Measurements from ENCODE around the gene GAL3ST1. TPM values are rescaled to one million over a fixed set of nuclear protein-coding genes. Genes with fewer than 3 reads are reported as not detected.
"Not testable (repeated sequence)": the region's sequence is repeated elsewhere in the genome, so short reads cannot be mapped to it uniquely, and the experiment has no call there.

The GAL3ST1 gene
- polyA plus RNA-seq, 4 donors: 11.1 to 89.5 (median 50.8) TPM

GRCh38 chr22:30604723-30605122, 30.3 kb upstream of the GAL3ST1 start:
- no peak overlapping the region for H3K4me3 ChIP-seq (ENCODE audit: low read depth in 1 of 3, low read length in 3 of 3)
- DNase-seq (no peak), FAIRE-seq (no peak)
- H3K27me3 ChIP-seq (ENCODE audit: control insufficient read depth in 3 of 3, insufficient read depth in 3 of 3, low read length in 3 of 3): no peaks in the 10 kb centered on the region
- 85 to 98% (median 87%) methylated on average over 2 of the region's 2 CpGs for WGBS, 3 donors
- H3K4me1 ChIP-seq (ENCODE audit: control insufficient read depth in 3 of 3, insufficient read depth in 2 of 3, low read depth in 1 of 3, low read length in 2 of 3): peaks cover 6 to 37% (median 10%) of the 10 kb centered on the region in 3 donors
- H3K36me3 ChIP-seq (ENCODE audit: control insufficient read depth in 3 of 3, insufficient read depth in 2 of 3, low read depth in 1 of 3, low read length in 3 of 3): no peaks in the 10 kb centered on the region
- H3K27ac ChIP-seq (ENCODE audit: low read depth in 1 of 3, low read length in 2 of 3): no peak overlapping the region
- H3K9me3 ChIP-seq (ENCODE audit: control insufficient read depth in 2 of 2, insufficient read depth in 1 of 2, low read depth in 1 of 2, low read length in 1 of 2): no peaks in the 10 kb centered on the region

- FAIRE-seq (no peak), DNase-seq (no peak)
- no peak overlapping the region for H3K4me3 ChIP-seq (ENCODE audit: low read depth in 1 of 3, low read length in 3 of 3)
- H3K36me3 ChIP-seq (ENCODE audit: control insufficient read depth in 3 of 3, insufficient read depth in 2 of 3, low read depth in 1 of 3, low read length in 3 of 3): no peaks in the 10 kb centered on the region
- H3K4me1 ChIP-seq (ENCODE audit: control insufficient read depth in 3 of 3, insufficient read depth in 2 of 3, low read depth in 1 of 3, low read length in 2 of 3): peaks cover 6 to 28% (median 9%) of the 10 kb centered on the region in 3 donors
- WGBS, 3 donors: 75 to 83% (median 78%) methylated on average over 3 of the region's 3 CpGs
- no peak overlapping the region for H3K27ac ChIP-seq (ENCODE audit: low read depth in 1 of 3, low read length in 2 of 3)
- H3K27me3 ChIP-seq (ENCODE audit: control insufficient read depth in 3 of 3, insufficient read depth in 3 of 3, low read length in 3 of 3): no peaks in the 10 kb centered on the region
- H3K9me3 ChIP-seq (ENCODE audit: control insufficient read depth in 2 of 2, insufficient read depth in 1 of 2, low read depth in 1 of 2, low read length in 1 of 2): no peaks in the 10 kb centered on the region
These were observed 29.3 kb upstream of the GAL3ST1 start for GRCh38 chr22:30603801-30604200.

- Histone ChIP-seq H3K4me1 (ENCODE audit: control insufficient read depth in 3 of 3, insufficient read depth in 2 of 3, low read depth in 1 of 3, low read length in 2 of 3) (peaks cover 0 to 11% (median 0%) of the 10 kb centered on the region in 3 donors), H3K27me3 (ENCODE audit: control insufficient read depth in 3 of 3, insufficient read depth in 3 of 3, low read length in 3 of 3) (no peaks in the 10 kb centered on the region), H3K36me3 (ENCODE audit: control insufficient read depth in 3 of 3, insufficient read depth in 2 of 3, low read depth in 1 of 3, low read length in 3 of 3) (no peaks in the 10 kb centered on the region), H3K27ac (ENCODE audit: low read depth in 1 of 3, low read length in 2 of 3) (no peak overlapping the region), H3K4me3 (ENCODE audit: low read depth in 1 of 3, low read length in 3 of 3) (no peak overlapping the region), H3K9me3 (ENCODE audit: control insufficient read depth in 2 of 2, insufficient read depth in 1 of 2, low read depth in 1 of 2, low read length in 1 of 2) (no peaks in the 10 kb centered on the region)
- 42 to 50% (median 46%) methylated on average over 3 of the region's 3 CpGs for WGBS, 3 donors
- peak; percentile 54 to 64 for DNase-seq
- FAIRE-seq: no peak
These were observed 27.6 kb upstream of the GAL3ST1 start for GRCh38 chr22:30602049-30602448.

GRCh38 chr22:30601464-30601863, 27.0 kb upstream of the GAL3ST1 start:
- WGBS, 3 donors: 19 to 56% (median 36%) methylated on average over 5 of the region's 5 CpGs
- no peak for FAIRE-seq

DNA sequence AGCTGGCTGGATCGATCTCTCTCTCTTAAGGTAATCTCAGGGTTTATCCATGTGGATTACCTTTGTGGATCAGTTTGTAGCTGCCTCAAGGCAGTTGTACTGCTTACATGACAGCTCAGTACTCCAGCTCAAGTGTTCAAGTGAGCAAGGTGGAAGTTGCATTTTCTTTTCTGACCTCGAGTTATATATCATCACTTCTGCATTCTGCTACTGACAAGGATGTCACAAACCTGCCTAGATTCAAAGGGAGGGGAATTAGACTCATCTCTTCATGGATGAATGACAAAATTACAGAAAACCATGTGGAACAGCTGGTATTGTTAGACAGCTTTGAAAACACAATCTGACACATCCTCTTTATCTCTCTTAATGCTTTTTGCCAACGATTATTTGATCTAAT, 26.5 kb upstream of the GAL3ST1 start:
- no peak for FAIRE-seq
- no peak for DNase-seq
- 42 to 49% (median 43%) methylated on average over 3 of the region's 3 CpGs for WGBS, 3 donors
- H3K27me3 ChIP-seq (ENCODE audit: control insufficient read depth in 3 of 3, insufficient read depth in 3 of 3, low read length in 3 of 3): no peaks in the 10 kb centered on the region
- peaks cover 0 to 6% (median 0%) of the 10 kb centered on the region in 3 donors for H3K4me1 ChIP-seq (ENCODE audit: control insufficient read depth in 3 of 3, insufficient read depth in 2 of 3, low read depth in 1 of 3, low read length in 2 of 3)
- no peaks in the 10 kb centered on the region for H3K9me3 ChIP-seq (ENCODE audit: control insufficient read depth in 2 of 2, insufficient read depth in 1 of 2, low read depth in 1 of 2, low read length in 1 of 2)
- no peak overlapping the region for H3K27ac ChIP-seq (ENCODE audit: low read depth in 1 of 3, low read length in 2 of 3)
- no peak overlapping the region for H3K4me3 ChIP-seq (ENCODE audit: low read depth in 1 of 3, low read length in 3 of 3)
- no peaks in the 10 kb centered on the region for H3K36me3 ChIP-seq (ENCODE audit: control insufficient read depth in 3 of 3, insufficient read depth in 2 of 3, low read depth in 1 of 3, low read length in 3 of 3)

More at GRCh38 chr22:30601464-30601863, 27.0 kb upstream of the GAL3ST1 start:
- no peak overlapping the region for H3K4me3 ChIP-seq (ENCODE audit: low read depth in 1 of 3, low read length in 3 of 3)
- DNase-seq: no peak
- no peaks in the 10 kb centered on the region for H3K9me3 ChIP-seq (ENCODE audit: control insufficient read depth in 2 of 2, insufficient read depth in 1 of 2, low read depth in 1 of 2, low read length in 1 of 2)
- H3K4me1 ChIP-seq (ENCODE audit: control insufficient read depth in 3 of 3, insufficient read depth in 2 of 3, low read depth in 1 of 3, low read length in 2 of 3): peaks cover 0 to 11% (median 0%) of the 10 kb centered on the region in 3 donors
- no peak overlapping the region for H3K27ac ChIP-seq (ENCODE audit: low read depth in 1 of 3, low read length in 2 of 3)
- no peaks in the 10 kb centered on the region for H3K36me3 ChIP-seq (ENCODE audit: control insufficient read depth in 3 of 3, insufficient read depth in 2 of 3, low read depth in 1 of 3, low read length in 3 of 3)
- no peaks in the 10 kb centered on the region for H3K27me3 ChIP-seq (ENCODE audit: control insufficient read depth in 3 of 3, insufficient read depth in 3 of 3, low read length in 3 of 3)

- no peak for DNase-seq
- Histone ChIP-seq H3K9me3 (ENCODE audit: control insufficient read depth in 2 of 2, insufficient read depth in 1 of 2, low read depth in 1 of 2, low read length in 1 of 2) (no peaks in the 10 kb centered on the region), H3K4me3 (ENCODE audit: low read depth in 1 of 3, low read length in 3 of 3) (no peak overlapping the region), H3K36me3 (ENCODE audit: control insufficient read depth in 3 of 3, insufficient read depth in 2 of 3, low read depth in 1 of 3, low read length in 3 of 3) (no peaks in the 10 kb centered on the region), H3K27ac (ENCODE audit: low read depth in 1 of 3, low read length in 2 of 3) (no peak overlapping the region), H3K27me3 (ENCODE audit: control insufficient read depth in 3 of 3, insufficient read depth in 3 of 3, low read length in 3 of 3) (no peaks in the 10 kb centered on the region), H3K4me1 (ENCODE audit: control insufficient read depth in 3 of 3, insufficient read depth in 2 of 3, low read depth in 1 of 3, low read length in 2 of 3) (no peaks in the 10 kb centered on the region)
- no peak for FAIRE-seq
- WGBS, 3 donors: 89 to 91% (median 90%) methylated on average over 3 of the region's 3 CpGs
These were observed 24.5 kb upstream of the GAL3ST1 start for GRCh38 chr22:30598986-30599385.

- FAIRE-seq (no peak), DNase-seq (no peak)
- H3K27me3 ChIP-seq (ENCODE audit: control insufficient read depth in 3 of 3, insufficient read depth in 3 of 3, low read length in 3 of 3): no peaks in the 10 kb centered on the region
- WGBS, 3 donors: 90 to 94% (median 91%) methylated on average over 25 to 29 of the region's 29 CpGs
- no peaks in the 10 kb centered on the region for H3K9me3 ChIP-seq (ENCODE audit: control insufficient read depth in 2 of 2, insufficient read depth in 1 of 2, low read depth in 1 of 2, low read length in 1 of 2)
- no peak overlapping the region for H3K4me3 ChIP-seq (ENCODE audit: low read depth in 1 of 3, low read length in 3 of 3)
- no peaks in the 10 kb centered on the region for H3K36me3 ChIP-seq (ENCODE audit: control insufficient read depth in 3 of 3, insufficient read depth in 2 of 3, low read depth in 1 of 3, low read length in 3 of 3)
- peaks cover 0 to 4% (median 0%) of the 10 kb centered on the region in 3 donors for H3K4me1 ChIP-seq (ENCODE audit: control insufficient read depth in 3 of 3, insufficient read depth in 2 of 3, low read depth in 1 of 3, low read length in 2 of 3)
- no peak overlapping the region for H3K27ac ChIP-seq (ENCODE audit: low read depth in 1 of 3, low read length in 2 of 3)
These were observed 22.4 kb upstream of the GAL3ST1 start for GRCh38 chr22:30596886-30597285.

GRCh38 chr22:30596199-30596598, 21.7 kb upstream of the GAL3ST1 start:
- Histone ChIP-seq H3K4me3 (ENCODE audit: low read depth in 1 of 3, low read length in 3 of 3) (no peak overlapping the region), H3K9me3 (ENCODE audit: control insufficient read depth in 2 of 2, insufficient read depth in 1 of 2, low read depth in 1 of 2, low read length in 1 of 2) (no peaks in the 10 kb centered on the region), H3K36me3 (ENCODE audit: control insufficient read depth in 3 of 3, insufficient read depth in 2 of 3, low read depth in 1 of 3, low read length in 3 of 3) (no peaks in the 10 kb centered on the region), H3K4me1 (ENCODE audit: control insufficient read depth in 3 of 3, insufficient read depth in 2 of 3, low read depth in 1 of 3, low read length in 2 of 3) (peaks cover 0 to 4% (median 0%) of the 10 kb centered on the region in 3 donors), H3K27me3 (ENCODE audit: control insufficient read depth in 3 of 3, insufficient read depth in 3 of 3, low read length in 3 of 3) (no peaks in the 10 kb centered on the region), H3K27ac (ENCODE audit: low read depth in 1 of 3, low read length in 2 of 3) (no peak overlapping the region)
- no peak for FAIRE-seq
- 49 to 57% (median 52%) methylated on average over 2 of the region's 2 CpGs for WGBS, 3 donors
- DNase-seq: no peak

DNA sequence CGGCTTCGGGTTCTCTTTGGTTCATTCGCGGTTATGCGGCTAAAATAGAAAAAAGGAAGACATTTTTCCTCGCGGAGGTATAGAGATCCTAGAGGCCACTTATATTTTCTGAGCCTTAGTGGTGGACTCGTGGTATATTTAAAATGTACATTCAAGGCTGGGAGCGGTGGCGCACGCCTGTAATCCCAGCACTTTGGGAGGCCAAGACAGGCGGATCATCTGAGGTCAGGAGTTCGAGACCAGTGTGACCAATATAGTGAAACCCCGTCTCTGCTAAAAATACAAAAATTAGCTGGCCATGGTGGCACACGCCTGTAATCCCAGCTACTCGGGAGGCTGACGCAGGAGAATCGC, 17.9 kb upstream of the GAL3ST1 start:
- H3K4me3 ChIP-seq (ENCODE audit: low read depth in 1 of 3, low read length in 3 of 3); DNase-seq; H3K27me3 ChIP-seq (ENCODE audit: control insufficient read depth in 3 of 3, insufficient read depth in 3 of 3, low read length in 3 of 3); H3K9me3 ChIP-seq (ENCODE audit: control insufficient read depth in 2 of 2, insufficient read depth in 1 of 2, low read depth in 1 of 2, low read length in 1 of 2); FAIRE-seq; H3K27ac ChIP-seq (ENCODE audit: low read depth in 1 of 3, low read length in 2 of 3): not testable (repeated sequence)
- WGBS, 3 donors: 28 to 34% (median 30%) methylated on average over 18 of the region's 18 CpGs
- Histone ChIP-seq H3K4me1 (ENCODE audit: control insufficient read depth in 3 of 3, insufficient read depth in 2 of 3, low read depth in 1 of 3, low read length in 2 of 3) (peaks cover 0 to 13% (median 6%) of the 10 kb centered on the region in 3 donors), H3K36me3 (ENCODE audit: control insufficient read depth in 3 of 3, insufficient read depth in 2 of 3, low read depth in 1 of 3, low read length in 3 of 3) (peaks cover 0 to 21% (median 6%) of the 10 kb centered on the region in 3 donors)
